Measurements from ENCODE around the gene PADI2.

- TF ChIP-seq CTCF (IDR thresholded peaks at IDR 0.05): no peak
- TF ChIP-seq POLR2A (IDR thresholded peaks at IDR 0.05): no peak
Observed at GRCh38 chr1:17137441-17137840, 18.2 kb upstream of the PADI2 start.

Measured in uterus (tissue), 2 donors.